Suprapubic skin (tissue), 4 donors: Measurements from ENCODE around the gene GRAMD1A. TPM values are rescaled to one million over a fixed set of nuclear protein-coding genes. Genes with fewer than 3 reads are reported as not detected.
A peak's percentile ranks its signal among the peaks of the same experiment; 100 is the strongest.
"Not testable (repeated sequence)": the region's sequence is repeated elsewhere in the genome, so short reads cannot be mapped to it uniquely, and the experiment has no call there.

Experiments used
- DNase-seq, 2 donors: peaks; one replicate each; pipeline ENCODE4 v3.0.0-alpha.2; 2019; ENCODE audit warnings: low spot score in 2 of 2
- H3K27ac ChIP-seq: fragments of 200-600 bp; sonication (generic); one replicate; pipeline ENCODE4 v1.5.1; 2019
- H3K27me3 ChIP-seq: fragments of 200-600 bp; sonication (generic); one replicate; pipeline ENCODE4 v1.5.1; 2019
- H3K36me3 ChIP-seq: fragments of 200-600 bp; sonication (generic); one replicate; pipeline ENCODE4 v1.5.1; 2019
- H3K4me1 ChIP-seq: fragments of 200-600 bp; sonication (generic); one replicate; pipeline ENCODE4 v1.5.1; 2019
- H3K4me3 ChIP-seq: fragments of 200-600 bp; sonication (generic); one replicate; pipeline ENCODE4 v1.5.1; 2019; ENCODE audit warnings: mild to moderate bottlenecking
- H3K9me3 ChIP-seq: fragments of 200-600 bp; sonication (generic); one replicate; pipeline ENCODE4 v1.5.1; 2019
- CTCF ChIP-seq, 2 donors: fragments of 200-600 bp in 1 of 2; fragments of 450-650 bp in 1 of 2; sonication (generic) in 1 of 2; IDR thresholded peaks; one replicate each; pipeline ENCODE4 v1.5.1; 2016 to 2019; ENCODE audit warnings: antibody characterized with exemption in 2 of 2, mild to moderate bottlenecking in 1 of 2, moderate library complexity in 1 of 2
- EP300 ChIP-seq: sonication (generic); formaldehyde crosslinking; IDR thresholded peaks from one replicate; pipeline ENCODE4 v1.6.1; 2017; ENCODE audit warnings: antibody characterized with exemption
- POLR2A ChIP-seq, 2 donors: fragments of 450-650 bp; IDR thresholded peaks; one replicate each; pipeline ENCODE4 v1.6.1; 2017; ENCODE audit warnings: antibody characterized with exemption in 2 of 2, mild to moderate bottlenecking in 2 of 2, moderate library complexity in 2 of 2
- POLR2AphosphoS5 ChIP-seq, 3 donors: sonication (generic); formaldehyde crosslinking; IDR thresholded peaks; one replicate each; pipeline ENCODE4 v1.6.1; 2017; ENCODE audit warnings: antibody characterized with exemption in 3 of 3
- WGBS: methylation state at CpG from one replicate; pipeline ENCODE4 v1.1.5; 2018; 5-methylcytosine and 5-hydroxymethylcytosine counted together
- total RNA-seq, 4 donors: library from RNA; depleted of rRNA; stranded (reverse); fragments of >200 nt; gene quantifications; one replicate each; pipeline ENCODE4 v1.1.0, GENCODE V29; 2016

GRAMD1A gene
- total RNA-seq, 4 donors from 2014 or later: 16.3 to 38.7 (median 20.8) TPM

- no peaks in the 10 kb centered on the region for H3K27me3 ChIP-seq
- no peaks in the 10 kb centered on the region for H3K9me3 ChIP-seq
- peaks cover 47% of the 10 kb centered on the region for H3K4me1 ChIP-seq
- no peak for DNase-seq
- peaks cover 10% of the 10 kb centered on the region for H3K36me3 ChIP-seq
- peak overlapping the region; percentile 37 for H3K27ac ChIP-seq
- H3K4me3 ChIP-seq: no peak overlapping the region
- TF ChIP-seq CTCF (IDR thresholded peaks at IDR 0.05) (no peak), EP300 (no peak), POLR2A (IDR thresholded peaks at IDR 0.05) (no peak), POLR2AphosphoS5 (IDR thresholded peaks at IDR 0.05) (no peak)
- 92% methylated on average over 11 of the region's 11 CpGs for WGBS
Measured at GRCh38 chr19:35002037-35002535, 2.0 kb downstream of the GRAMD1A start.

- H3K27me3 ChIP-seq: no peaks in the 10 kb centered on the region
- peaks cover 37% of the 10 kb centered on the region for H3K4me1 ChIP-seq
- TF ChIP-seq CTCF (IDR thresholded peaks at IDR 0.05): no peak
- no peak for TF ChIP-seq EP300
- TF ChIP-seq POLR2AphosphoS5 (IDR thresholded peaks at IDR 0.05): no peak
- no peak for TF ChIP-seq POLR2A (IDR thresholded peaks at IDR 0.05)
- no peak overlapping the region for H3K27ac ChIP-seq
- no peaks in the 10 kb centered on the region for H3K9me3 ChIP-seq
- H3K4me3 ChIP-seq: no peak overlapping the region
- peaks cover 16% of the 10 kb centered on the region for H3K36me3 ChIP-seq
- no peak for DNase-seq
- WGBS: 90% methylated on average over 15 of the region's 18 CpGs
Measured at GRCh38 chr19:35004517-35005255, 4.6 kb downstream of the GRAMD1A start.

- Histone ChIP-seq H3K27me3 (no peaks in the 10 kb centered on the region), H3K36me3 (peaks cover 24% of the 10 kb centered on the region), H3K4me1 (peaks cover 34% of the 10 kb centered on the region), H3K4me3 (no peak overlapping the region), H3K9me3 (no peaks in the 10 kb centered on the region), H3K27ac (no peak overlapping the region)
- WGBS: 95% methylated on average over 11 of the region's 11 CpGs
- no peak for TF ChIP-seq CTCF (IDR thresholded peaks at IDR 0.05)
- no peak for TF ChIP-seq EP300
- TF ChIP-seq POLR2A (IDR thresholded peaks at IDR 0.05): no peak
- TF ChIP-seq POLR2AphosphoS5 (IDR thresholded peaks at IDR 0.05): no peak
- no peak for DNase-seq
Measured at GRCh38 chr19:35005256-35005977, 5.3 kb downstream of the GRAMD1A start.

DNA sequence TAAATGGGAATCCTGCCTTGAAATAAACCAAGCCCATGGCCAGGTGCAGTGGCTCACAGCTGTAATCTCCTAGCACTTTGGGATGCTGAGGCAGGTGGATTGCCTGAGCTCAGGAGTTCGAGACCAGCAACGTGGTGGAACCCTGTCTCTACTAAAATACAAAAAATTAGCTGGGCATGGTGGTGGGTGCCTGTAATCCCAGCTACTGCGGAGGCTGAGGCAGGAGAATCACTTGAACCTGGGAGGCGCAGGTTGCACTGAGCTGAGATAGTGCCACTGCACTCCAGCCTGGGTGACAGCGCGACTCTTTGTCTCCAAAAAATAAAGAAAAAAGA is 5.9 kb downstream of the GRAMD1A start:
- not testable (repeated sequence) for H3K4me3 ChIP-seq, H3K27me3 ChIP-seq, H3K27ac ChIP-seq, H3K9me3 ChIP-seq, DNase-seq
- Histone ChIP-seq H3K4me1 (peaks cover 31% of the 10 kb centered on the region), H3K36me3 (peaks cover 29% of the 10 kb centered on the region)
- WGBS: 95% methylated on average over 6 of the region's 6 CpGs

- H3K27me3 ChIP-seq: no peaks in the 10 kb centered on the region
- H3K4me1 ChIP-seq: peaks cover 26% of the 10 kb centered on the region
- no peak for DNase-seq
- TF ChIP-seq CTCF (IDR thresholded peaks at IDR 0.05) (no peak), POLR2AphosphoS5 (IDR thresholded peaks at IDR 0.05) (no peak), POLR2A (IDR thresholded peaks at IDR 0.05) (no peak), EP300 (no peak)
- no peak overlapping the region for H3K4me3 ChIP-seq
- 79% methylated on average over 15 of the region's 15 CpGs for WGBS
- peaks cover 34% of the 10 kb centered on the region for H3K36me3 ChIP-seq
- H3K27ac ChIP-seq: no peak overlapping the region
- no peaks in the 10 kb centered on the region for H3K9me3 ChIP-seq
Measured at GRCh38 chr19:35006342-35006998, 6.3 kb downstream of the GRAMD1A start.
